HL-60 (cell line): Measurements from ENCODE around the gene PARVA.

Source experiments
- GABPA ChIP-seq: IDR thresholded peaks from 2 replicates; pipeline ENCODE4 v1.6.1; 2012; ENCODE audit warnings: low read depth
- POLR2AphosphoS5 ChIP-seq: IDR thresholded peaks from 2 replicates; pipeline ENCODE4 v1.6.1; 2012; ENCODE audit warnings: low read depth
- SPI1 ChIP-seq: IDR thresholded peaks from 2 replicates; pipeline ENCODE4 v1.6.1; 2012; ENCODE audit warnings: low read depth, mild to moderate bottlenecking, borderline replicate concordance
- TF ChIP-seq, protein P1 (sequence below): IDR thresholded peaks from 2 replicates; pipeline ENCODE4 v1.6.1; 2012; ENCODE audit warnings: low read depth; ENCODE audit not compliant: insufficient replicate concordance
- TF ChIP-seq, protein P2 (sequence below): IDR thresholded peaks from one replicate; pipeline ENCODE4 v1.5.1; 2011; ENCODE audit warnings: low read length, control low read depth, inconsistent platforms; ENCODE audit not compliant: insufficient read depth

DNA sequence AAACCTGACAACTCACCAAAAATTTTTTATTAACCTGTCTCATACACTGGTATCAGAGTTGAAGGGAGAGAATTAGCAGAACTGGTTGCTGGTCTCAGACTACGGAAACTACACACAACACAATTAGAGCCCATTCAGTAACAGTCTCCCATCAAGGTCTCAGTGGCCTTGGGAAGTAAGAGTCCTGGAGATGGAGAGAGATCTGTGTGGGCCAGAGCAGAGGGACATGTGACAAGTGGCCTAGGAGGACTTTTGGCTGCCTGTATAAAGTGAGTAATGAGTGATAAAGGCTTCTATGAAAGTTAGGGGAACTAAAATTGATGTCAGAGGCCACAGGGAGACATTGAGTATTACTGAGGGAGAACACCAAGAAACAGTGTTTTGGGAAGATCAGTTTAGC is 58.9 kb downstream of the PARVA start:
- TF ChIP-seq, protein P1, sequence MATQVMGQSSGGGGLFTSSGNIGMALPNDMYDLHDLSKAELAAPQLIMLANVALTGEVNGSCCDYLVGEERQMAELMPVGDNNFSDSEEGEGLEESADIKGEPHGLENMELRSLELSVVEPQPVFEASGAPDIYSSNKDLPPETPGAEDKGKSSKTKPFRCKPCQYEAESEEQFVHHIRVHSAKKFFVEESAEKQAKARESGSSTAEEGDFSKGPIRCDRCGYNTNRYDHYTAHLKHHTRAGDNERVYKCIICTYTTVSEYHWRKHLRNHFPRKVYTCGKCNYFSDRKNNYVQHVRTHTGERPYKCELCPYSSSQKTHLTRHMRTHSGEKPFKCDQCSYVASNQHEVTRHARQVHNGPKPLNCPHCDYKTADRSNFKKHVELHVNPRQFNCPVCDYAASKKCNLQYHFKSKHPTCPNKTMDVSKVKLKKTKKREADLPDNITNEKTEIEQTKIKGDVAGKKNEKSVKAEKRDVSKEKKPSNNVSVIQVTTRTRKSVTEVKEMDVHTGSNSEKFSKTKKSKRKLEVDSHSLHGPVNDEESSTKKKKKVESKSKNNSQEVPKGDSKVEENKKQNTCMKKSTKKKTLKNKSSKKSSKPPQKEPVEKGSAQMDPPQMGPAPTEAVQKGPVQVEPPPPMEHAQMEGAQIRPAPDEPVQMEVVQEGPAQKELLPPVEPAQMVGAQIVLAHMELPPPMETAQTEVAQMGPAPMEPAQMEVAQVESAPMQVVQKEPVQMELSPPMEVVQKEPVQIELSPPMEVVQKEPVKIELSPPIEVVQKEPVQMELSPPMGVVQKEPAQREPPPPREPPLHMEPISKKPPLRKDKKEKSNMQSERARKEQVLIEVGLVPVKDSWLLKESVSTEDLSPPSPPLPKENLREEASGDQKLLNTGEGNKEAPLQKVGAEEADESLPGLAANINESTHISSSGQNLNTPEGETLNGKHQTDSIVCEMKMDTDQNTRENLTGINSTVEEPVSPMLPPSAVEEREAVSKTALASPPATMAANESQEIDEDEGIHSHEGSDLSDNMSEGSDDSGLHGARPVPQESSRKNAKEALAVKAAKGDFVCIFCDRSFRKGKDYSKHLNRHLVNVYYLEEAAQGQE = no peak
- TF ChIP-seq, protein P2, sequence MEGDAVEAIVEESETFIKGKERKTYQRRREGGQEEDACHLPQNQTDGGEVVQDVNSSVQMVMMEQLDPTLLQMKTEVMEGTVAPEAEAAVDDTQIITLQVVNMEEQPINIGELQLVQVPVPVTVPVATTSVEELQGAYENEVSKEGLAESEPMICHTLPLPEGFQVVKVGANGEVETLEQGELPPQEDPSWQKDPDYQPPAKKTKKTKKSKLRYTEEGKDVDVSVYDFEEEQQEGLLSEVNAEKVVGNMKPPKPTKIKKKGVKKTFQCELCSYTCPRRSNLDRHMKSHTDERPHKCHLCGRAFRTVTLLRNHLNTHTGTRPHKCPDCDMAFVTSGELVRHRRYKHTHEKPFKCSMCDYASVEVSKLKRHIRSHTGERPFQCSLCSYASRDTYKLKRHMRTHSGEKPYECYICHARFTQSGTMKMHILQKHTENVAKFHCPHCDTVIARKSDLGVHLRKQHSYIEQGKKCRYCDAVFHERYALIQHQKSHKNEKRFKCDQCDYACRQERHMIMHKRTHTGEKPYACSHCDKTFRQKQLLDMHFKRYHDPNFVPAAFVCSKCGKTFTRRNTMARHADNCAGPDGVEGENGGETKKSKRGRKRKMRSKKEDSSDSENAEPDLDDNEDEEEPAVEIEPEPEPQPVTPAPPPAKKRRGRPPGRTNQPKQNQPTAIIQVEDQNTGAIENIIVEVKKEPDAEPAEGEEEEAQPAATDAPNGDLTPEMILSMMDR = no peak
- TF ChIP-seq POLR2AphosphoS5 (no peak), SPI1 (no peak), GABPA (no peak)
